HG02840 (cell line): ENCODE results near the gene DCPS.
"Not testable (repeated sequence)": the region's sequence is repeated elsewhere in the genome, so short reads cannot be mapped to it uniquely, and the experiment has no call there.

ENCODE experiments used
- ATAC-seq: cut with Tn5 transposase; IDR thresholded peaks from one replicate; pipeline ENCODE4 v1.9.1; 2021; ENCODE audit warnings: mild to moderate bottlenecking, moderate library complexity, moderate number of reproducible peaks; ENCODE audit not compliant: unreplicated experiment, low FRiP score

The DCPS gene

DNA sequence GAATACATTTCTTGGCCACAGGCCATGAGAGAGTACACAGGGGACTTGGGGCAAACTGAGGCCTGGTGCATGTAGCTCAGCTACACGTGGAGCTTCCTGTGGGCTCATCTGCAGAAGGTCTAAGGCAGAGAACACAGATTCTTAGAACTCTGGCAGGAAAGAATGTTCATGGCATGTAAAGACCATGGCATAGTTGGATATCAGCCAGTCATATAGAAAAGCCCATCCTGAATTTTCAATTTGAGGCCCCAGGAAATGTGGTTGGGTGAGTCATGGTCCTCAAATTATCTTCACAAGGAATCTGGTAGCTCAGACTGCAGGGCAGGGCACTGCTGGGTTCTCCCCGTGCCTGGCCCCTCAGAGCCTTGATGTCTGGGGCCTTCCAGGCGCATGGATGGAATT is 37.9 kb downstream of the DCPS start:
- no peak for ATAC-seq

DNA sequence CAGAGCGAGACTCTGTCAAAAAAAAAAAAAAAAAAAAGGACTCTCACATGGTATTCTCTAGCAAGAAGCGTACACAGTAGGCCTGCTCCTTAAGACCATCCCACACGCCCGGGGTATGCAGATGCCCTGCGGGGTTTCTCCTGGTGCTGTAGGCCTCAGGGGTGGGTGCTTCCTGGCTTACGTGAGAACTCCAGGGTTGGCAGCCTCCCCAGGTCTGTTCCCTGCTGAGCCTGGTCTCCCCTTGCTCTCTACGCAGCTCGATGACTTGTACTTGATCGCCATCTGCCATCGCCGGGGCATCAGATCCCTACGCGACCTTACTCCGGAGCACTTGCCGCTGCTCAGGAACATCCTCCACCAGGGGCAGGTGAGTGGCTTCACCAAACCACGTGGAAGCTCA is 39.2 kb downstream of the DCPS start:
- ATAC-seq = no peak

DNA sequence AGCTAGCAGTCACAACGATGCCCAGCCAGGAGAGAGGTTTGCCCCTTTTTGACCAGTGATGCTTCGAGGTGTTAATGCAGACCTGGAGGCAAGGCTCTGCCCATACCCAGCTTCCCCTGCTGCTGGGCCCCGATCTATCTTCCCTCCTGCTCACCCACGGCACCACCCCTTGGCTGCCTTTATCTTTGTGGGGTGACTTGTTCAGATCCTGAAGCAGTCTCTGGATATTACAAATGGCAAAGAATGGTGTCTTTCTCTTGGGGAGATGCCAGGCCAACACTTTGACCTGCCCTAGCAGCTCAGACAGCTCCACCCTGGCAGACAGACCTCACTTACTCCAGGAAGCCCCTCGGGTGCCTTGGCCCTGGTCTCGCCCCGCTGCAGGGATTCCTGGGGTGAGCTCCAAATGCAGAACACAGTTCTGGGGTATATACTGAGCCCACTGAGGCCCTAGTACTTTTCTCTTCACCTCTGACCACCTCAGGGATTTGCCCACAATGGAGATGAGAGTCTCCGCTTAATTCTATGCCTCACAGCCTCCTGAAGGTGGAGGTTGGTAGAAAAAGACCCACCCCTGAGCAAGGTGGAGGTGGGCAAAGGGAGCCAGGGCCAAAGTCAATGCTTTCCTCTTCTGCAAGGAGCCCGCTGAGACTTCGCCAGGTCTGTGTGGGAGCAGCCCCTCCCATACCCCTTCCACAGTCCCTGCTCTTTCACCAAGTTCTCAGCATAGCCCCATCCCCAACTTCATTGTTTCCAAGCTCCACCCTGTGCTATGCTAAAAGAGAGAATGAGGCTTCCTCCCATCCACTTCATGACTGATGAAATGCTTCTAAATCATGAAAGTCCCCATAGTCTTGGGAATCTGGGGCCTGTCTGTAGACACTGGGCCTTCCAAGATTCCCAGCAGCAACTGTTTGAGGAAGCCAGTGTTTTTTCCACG is 40.6 kb downstream of the DCPS start:
- no peak for ATAC-seq

DNA sequence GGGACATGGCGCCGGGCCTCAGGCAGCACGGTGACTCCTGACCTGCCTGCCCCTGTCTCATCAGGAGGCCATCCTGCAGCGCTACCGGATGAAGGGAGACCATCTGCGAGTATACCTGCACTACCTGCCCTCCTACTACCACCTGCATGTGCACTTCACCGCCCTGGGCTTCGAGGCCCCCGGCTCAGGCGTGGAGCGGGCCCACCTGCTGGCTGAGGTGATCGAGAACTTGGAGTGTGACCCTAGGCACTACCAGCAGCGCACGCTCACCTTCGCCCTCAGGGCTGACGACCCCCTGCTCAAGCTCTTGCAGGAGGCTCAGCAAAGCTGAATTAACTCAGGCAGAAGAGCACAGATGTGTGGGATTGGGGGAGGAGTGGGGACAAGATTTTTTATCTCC is 41.4 kb downstream of the DCPS start:
- no peak for ATAC-seq

DNA sequence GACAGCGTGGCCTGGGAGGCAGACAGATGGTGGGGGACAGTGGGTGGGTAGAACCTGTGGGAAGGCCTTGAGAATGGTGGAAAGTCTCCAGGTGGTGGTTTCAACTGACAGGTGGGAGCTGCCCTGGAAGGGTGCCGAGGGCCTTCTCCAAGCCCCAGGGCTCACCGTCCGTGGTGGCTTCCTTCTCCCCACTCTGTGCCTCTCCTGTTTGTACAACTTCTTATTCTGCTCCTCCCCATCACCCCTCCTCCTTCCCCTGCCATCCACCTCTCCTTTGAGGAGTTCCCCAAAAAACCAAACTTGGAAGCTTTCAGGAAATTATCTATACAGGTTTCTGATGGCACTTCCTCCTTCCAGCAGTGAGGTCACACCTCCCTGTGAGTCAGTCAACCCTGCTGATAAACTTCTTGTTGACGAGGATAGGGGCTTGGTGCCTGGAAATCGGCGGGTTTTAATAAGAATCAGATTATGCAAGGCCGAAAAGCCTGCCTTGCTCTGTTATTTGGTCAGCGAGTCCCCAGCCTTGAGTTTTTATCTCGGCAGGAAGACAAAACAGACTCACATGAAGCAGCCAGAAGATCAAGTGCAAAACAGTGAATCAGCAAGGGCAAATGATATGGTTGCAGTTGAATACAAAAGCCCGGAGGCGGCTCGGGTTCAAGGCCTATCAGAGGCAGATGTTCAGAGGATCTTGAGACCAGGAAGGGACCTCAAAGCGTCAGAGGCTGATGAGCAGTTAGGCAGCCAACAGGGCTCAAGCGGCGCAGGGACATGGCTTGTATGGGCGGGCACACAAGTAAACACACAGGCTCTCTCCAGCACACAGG is 42.1 kb downstream of the DCPS start:
- ATAC-seq = no peak

DNA sequence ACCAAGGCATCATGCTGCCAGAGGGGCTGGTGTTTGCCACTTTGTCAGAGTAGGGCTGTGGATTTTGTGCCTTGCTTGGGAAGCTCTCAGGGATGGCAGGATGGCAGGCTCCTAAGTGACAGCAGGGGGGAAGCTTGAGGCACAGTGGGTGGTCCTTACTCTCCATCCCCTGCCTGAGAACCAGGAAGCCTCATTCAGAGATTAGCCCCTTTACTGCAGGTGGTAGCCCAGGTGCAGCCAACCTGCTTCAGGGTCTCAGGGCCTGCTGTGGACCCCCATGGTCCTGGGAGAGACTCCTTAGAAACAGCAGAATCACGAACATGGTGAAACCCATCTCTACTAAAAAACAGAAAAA is 42.7 kb downstream of the DCPS start:
- no peak for ATAC-seq

DNA sequence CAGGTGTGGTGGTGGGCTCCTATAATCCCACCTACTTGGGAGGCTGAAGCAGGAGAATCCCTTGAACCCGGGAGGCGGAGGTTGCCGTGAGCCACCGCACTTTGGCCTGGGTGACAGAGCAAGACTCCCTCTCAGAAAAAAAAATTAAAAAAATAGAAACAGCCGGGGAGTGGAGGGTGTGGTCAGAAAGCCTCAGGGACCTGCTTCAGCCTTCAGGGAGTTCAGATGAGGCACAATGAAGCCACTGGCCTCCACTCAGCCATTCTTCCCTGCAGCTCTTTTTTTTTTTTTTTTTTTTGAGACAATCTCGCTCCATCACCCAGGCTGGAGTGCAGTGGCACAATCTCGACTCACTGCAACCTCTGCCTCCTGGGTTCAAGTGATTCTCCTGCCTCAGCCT is 43.1 kb downstream of the DCPS start:
- ATAC-seq = not testable (repeated sequence)

DNA sequence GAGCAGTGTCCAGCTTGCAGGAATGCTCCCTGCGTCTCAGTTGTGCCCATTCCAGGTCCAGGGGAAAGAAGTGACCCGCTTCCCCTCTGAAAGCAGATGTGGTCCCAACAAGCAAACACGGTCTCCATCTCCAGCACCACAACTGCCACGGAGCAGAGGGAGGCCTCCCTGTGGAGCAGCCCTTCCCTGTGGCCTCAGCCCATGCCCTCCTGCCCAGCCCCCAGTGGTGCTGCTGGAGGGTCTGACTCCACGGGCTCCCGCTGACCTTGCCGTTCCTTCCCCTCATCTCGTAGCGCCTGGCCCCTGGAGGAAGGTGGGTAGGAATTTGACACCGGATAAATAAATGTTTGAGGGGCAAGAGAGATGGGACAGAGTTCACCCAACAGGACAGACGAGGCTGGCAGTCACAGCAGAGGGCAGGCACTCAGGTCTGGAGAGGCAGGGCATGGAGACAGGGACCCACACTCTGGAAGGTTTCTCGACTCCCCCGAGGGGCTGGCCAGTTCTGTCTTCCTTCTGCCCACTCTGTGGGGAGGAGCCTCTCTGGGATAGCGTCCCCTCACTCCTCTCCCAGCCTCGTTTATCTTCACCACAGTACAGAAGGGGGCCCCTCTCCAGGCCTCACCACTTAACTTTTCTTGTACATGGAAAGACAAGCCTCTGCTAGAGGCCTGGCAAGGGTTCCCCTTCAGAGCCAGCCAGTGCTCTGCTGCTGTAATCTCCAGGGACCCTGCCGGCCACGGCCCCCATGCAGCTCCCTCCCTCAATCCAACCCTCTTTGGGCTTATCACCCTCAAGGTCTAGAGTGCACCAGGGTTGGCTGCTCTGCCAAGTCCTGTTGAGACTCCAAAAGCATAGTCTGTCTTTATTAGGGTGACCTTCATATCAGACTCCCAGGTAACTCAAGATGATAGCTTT is 44.1 kb downstream of the DCPS start:
- ATAC-seq = no peak

DNA sequence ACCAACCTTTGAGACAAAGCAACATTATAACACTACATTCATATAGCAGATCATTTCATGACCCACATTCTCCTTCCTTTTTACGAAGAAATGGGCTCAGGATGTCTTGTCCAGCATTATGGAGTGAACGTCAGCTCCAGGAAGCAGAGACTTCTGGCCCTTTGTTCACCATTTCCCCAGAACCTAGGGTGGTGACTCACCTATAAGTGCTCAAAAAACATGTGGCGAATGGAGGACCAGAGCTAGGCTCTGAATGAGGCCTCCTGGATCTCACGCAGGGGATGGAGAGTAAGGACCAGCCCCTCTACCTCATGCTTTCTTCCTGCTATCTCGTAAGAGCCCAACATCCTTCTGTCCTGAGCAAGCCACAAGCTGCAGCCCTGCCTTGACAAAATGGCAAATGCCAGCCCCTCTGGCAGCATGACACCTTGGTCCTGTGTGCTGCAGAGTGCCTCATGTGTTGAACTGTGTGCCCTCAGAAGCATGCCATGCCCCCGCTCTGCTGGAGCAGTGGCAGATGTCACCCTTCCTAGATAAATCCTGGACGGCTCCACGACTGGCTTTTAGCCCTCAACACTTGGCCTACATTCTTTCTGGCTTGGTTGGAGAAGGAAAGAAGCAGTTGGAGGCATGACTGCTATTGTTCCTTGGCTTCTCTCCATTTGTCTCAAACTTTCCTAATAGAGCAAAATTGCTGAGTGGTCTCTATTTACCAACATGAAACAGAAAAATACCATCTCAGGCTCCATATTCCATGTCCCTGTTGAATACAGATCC is 45.1 kb downstream of the DCPS start:
- no peak for ATAC-seq

DNA sequence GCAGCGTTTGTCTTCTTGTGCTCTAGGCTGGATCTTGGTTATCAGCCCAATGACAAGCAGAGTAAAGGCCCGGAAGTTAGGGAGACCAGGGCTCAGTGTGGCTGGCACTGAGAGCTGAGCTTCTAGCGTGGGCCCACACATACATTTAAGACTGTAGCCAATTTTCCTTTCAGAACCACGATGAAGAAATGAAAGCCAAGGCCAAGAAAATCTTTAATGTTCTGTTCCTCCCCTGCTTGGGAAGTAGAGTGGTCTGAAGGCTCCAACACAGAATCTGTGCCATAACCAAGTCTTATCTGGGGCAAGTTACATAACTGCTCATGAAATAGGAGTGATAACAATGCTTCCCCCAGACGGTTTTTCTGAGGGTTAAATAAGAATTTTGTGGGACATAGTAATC is 47.0 kb downstream of the DCPS start:
- no peak for ATAC-seq

DNA sequence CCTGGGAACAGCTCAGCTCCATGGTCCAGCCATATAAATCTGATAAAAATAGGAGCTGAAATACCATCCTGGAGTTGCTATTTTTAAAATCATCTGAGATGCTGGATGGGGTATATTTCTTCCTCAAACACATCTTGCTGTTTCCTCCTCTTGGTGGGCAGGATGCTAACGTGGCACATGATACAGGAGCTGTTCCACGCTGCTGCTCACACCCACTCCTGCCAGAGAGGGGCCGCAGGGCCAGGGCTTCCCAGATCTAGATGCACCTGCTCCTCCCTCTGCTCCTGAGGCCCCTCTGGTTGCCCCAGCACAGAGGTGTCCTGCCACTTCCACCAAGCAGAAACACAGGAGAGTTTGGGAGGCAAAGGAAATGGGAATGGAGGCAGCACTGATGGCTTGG is 48.3 kb downstream of the DCPS start:
- no peak for ATAC-seq

DNA sequence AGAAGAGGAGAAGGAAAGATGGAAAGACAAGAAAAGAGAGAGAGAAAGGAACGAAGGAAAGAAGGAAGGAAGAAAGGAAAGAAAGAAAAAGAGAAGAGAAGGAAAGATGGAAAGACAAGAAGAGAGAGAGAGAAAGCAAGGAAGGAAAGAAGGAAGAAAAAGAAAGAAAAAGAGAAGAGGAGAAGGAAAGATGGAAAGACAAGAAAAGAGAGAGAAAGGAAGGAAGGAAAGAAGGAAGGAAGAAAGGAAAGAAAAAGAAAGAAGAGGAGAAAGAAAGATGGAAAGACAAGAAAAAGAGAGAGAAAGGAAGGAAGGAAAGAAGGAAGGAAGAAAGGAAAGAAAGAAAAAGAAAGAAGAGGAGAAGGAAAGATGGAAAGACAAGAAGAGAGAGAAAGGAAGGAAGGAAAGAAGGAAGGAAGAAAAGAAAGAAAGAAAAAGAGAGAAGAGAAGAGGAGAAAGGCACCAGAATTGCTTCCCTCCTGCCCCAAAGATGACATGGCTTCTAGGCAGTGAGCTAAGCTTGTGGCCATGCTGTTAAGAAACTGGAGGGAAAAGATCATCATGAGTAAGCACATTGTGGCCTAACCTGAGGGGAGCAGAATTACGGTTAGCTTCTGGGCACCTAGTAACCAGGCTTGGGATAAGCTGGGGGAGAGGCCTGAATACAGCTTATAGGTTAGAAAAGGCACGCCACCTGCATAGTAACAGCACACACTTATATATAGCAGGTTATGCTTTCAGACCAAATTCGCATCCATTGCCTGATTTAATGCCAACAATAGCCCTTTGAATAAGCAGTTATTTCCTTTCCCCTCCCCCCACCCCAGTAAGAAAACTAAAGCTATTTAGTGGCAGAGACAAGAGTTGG is 49.3 kb downstream of the DCPS start:
- no peak for ATAC-seq

DNA sequence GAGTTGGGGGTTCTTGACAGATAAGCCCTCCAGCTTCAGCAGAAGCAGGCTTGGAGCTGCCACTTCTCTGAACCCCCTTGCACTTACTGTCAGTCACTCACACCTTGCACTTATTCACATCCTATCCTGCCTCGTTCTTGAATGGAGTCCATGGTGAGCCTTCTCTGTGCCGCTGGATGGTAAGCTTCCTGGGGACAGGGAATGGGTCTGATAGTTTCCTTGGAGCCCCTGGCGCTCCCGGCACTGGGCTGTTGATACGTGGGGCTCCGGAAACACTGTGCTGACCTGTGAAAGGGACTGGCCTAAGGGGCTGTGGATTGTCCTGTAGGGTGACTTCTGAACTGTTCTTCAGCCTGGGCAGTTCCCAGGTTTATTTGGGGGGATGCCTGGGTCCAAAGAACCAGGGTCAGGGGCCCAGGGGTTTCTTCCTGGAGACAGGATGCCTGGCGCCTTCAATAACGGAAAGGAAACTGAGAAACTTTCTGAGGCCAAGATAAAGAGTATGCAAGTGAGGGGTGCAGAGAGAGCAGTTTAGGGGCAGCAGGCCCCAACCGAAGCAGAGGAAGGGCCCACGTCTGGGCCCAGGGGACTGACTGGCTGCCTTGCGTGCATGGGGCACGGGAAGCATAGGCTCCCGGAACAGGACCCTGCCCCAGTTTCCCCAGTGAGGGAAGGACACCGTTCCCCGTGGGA is 50.9 kb downstream of the DCPS start:
- ATAC-seq = peak; percentile 18

DNA sequence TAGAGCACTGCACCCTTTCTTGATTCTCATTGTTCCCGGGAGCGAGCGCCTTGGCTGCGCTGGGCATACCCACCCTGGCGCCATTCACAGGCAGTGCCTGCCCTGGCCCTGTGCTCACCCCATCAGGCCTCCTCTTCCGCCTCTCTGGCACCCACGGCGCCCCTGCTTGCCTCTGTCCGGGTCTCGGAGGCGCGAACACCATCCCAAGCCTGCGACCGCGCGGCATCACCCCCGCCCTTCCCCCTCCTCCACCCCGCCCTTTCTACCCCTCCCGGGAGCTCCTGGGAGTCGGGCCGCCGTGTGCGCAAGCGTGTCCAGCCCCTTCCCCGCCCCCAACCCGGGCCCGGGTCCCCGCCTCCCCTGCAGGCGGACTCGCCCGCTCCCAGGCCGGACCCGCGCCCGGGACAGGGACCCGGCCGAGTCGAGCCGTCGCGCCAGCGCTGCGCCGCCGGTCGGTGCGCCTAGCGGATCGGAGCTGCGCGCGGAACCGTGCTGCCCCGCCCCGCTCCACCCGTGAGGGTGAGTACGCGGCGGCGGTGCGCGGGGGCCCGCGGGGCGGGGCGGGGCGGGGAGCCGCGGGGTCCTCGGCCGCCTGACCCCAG is 51.6 kb downstream of the DCPS start, which contains the start of gene ST3GAL4:
ST3GAL4 (plus strand) TSS at position 363 of the 602 bp plus-strand sequence. CDS start 50,470 bp downstream, outside the sequence.
- peak; percentile 62 for ATAC-seq

DNA sequence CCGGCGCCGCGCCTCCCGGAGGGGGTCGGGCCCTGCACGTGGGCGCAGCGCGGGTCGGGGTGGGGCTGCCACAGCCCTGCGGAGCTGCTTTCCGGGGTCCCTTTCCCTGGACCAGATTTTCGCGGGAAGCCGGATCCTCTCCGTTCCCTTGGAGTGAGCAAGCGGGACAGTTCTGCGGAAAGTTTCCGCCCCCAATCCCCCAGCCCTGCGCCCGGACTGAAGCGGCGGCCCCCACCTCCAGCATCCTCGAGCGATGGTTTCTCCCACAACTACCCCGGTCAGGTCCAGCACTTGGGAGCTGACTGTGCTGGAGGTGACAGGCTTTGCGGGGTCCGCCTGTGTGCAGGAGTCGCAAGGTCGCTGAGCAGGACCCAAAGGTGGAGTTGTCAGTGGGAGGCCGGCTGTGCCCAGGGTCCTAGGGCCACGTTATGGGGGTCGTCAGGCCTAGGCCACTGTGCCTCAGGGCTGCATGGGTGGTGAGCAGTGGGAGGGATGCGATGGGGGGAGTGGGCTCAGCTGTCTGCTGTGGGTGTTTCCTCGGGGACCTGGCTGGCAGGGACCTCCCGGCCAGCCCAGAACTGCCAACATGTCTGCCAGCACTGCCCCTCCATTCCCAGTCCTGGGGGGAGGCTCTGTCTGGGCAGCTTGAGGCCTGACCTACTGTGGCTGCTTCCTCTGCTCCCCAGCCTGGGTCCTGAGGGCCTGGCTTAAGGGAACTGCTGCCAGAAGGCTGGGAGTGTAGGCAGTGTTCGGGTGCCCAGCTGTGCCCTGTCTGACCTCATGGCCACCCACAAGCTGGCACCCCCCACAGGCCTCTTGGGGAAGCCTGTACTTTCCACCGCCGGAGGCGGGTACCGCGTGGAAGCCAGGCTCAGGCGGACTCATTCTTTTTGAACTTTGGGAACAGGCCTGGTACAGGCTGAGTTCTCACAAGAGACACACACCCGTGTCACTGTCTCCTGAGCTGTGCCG is 52.4 kb downstream of the DCPS start:
- ATAC-seq = peak; percentile 14

DNA sequence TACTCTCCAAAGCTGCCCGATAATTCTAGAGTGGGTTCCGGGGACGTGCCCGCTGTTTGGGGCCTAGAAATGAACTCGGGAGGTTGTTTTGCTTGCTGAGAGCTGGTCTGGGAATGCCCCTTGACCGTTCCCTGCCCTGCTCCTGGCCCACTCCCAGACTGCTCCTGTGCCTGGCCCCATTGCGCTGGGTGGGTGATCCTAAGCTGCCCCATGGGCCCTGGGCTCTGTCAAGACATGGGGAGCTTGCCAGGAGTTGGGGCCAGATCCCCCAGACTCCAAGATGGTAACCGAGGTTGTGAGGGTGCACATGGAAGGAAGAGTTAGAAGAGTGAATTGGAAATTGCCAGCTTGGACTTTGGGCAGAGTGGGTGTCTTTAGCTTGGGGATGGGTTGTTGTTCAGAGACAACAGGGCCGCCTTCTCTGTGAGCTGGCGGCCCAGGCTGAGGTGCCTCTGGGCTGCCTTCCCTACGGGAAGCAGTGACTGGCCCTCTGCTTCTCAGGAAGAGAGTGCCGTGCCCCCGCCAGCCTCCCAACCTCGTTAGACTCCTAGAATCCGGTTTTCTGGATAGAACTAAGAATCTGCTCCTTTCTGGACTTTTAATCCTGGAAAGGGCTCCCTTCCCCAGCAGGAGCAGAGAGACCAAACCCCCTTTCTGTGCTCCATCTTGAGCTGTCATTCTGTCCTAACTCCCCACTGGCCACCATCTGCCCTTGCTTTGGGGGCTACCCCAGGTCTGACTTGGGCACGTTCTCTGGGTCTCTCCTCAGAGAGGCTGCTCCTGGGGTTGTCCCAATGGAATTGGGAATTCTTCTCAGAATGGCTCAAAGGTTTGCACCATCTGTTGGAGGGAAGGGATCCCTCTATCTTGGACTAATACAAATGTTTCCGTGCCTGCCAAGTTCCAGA is 53.4 kb downstream of the DCPS start:
- no peak for ATAC-seq
